K562 (cell line): ENCODE results near the gene DGKZ. TPM values are rescaled to one million over a fixed set of nuclear protein-coding genes. Genes with fewer than 3 reads are reported as not detected.

Source experiments
- ATAC-seq: fragments of 200-7000 bp; cut with Tn5 transposase; 3 replicates; pipeline ENCODE4 v1.9.1; 2020; ENCODE audit warnings: moderate library complexity
- BruUV-seq: library from RNA; stranded (reverse); fragments of 400-500 nt; replicated peaks from 2 replicates; lab custom pipeline; 2021; lab: Mats Ljungman, UMichigan
- CTCF ChIA-PET: fragments of 300-600 bp; formaldehyde crosslinking; extraction: SDS; loops from one replicate; lab custom pipeline; 2021; ENCODE audit warnings: low intra/inter-chr PET ratio; lab: Yijun Ruan, JAX
- POLR2A ChIA-PET: fragments of 300-600, 350-650 bp; sonication (Branson Sonifier 250); formaldehyde crosslinking; extraction: SDS; loops from one replicate; lab custom pipeline; 2021; ENCODE audit warnings: antibody characterized with exemption, inconsistent platforms; lab: Yijun Ruan, JAX
- DNase-seq, 4 experiments: peaks; one replicate each; pipeline versions ENCODE4 v3.0.0 to v3.0.0-alpha.2; 2011 to 2018; ENCODE audit warnings: low spot score in 3 of 4, mixed read lengths in 3 of 4; ENCODE audit errors: extremely low read depth in 1 of 4
- FAIRE-seq: peaks from 2 replicates; lab custom pipeline; 2011; peaks lifted over from hg19 to GRCh38; lab: Jason Lieb, UNC
- H2AFZ ChIP-seq: 2 replicates; pipeline ENCODE4 v1.6.0; 2011; ENCODE audit warnings: low read depth, low read length, control low read depth, inconsistent platforms
- H3K27ac ChIP-seq: fragments of 200-600 bp; 3 replicates; pipeline ENCODE4 v1.8.0; 2011; ENCODE audit warnings: low read depth, mild to moderate bottlenecking, control low read depth, inconsistent platforms, low read length, moderate library complexity, mixed read lengths; ENCODE audit errors: extremely low read depth
- H3K27me3 ChIP-seq, 2 experiments: fragments of 300-600 bp in 1 of 2; 2 replicates in 1 of 2; 3 replicates in 1 of 2; pipeline versions ENCODE4 v1.6.0 to v1.8.0; 2011; ENCODE audit warnings: inconsistent platforms in 2 of 2, low read length in 2 of 2, mild to moderate bottlenecking in 1 of 2, mixed read lengths in 1 of 2, moderate library complexity in 1 of 2; ENCODE audit not compliant: control insufficient read depth in 2 of 2, insufficient read depth in 2 of 2
- H3K36me3 ChIP-seq: fragments of 300-600 bp; 3 replicates; pipeline ENCODE4 v1.8.0; 2011; ENCODE audit warnings: mild to moderate bottlenecking, low read length, inconsistent platforms; ENCODE audit not compliant: control insufficient read depth, insufficient read depth
- H3K4me1 ChIP-seq, 2 experiments: fragments of 200-600 bp in 1 of 2; replicated peaks in 1 of 2; 2 replicates in 1 of 2; 3 replicates in 1 of 2; pipeline versions ENCODE4 v1.5.1 to v1.8.0; 2011; ENCODE audit warnings: inconsistent platforms in 2 of 2, low read length in 2 of 2, mild to moderate bottlenecking in 1 of 2, mixed read lengths in 1 of 2, moderate library complexity in 1 of 2; ENCODE audit not compliant: control insufficient read depth in 2 of 2, insufficient read depth in 2 of 2
- H3K4me2 ChIP-seq: 2 replicates; pipeline ENCODE4 v1.6.1; 2011; ENCODE audit warnings: low read length, control low read depth, inconsistent platforms, mixed read lengths; ENCODE audit not compliant: insufficient read depth
- H3K4me3 ChIP-seq: fragments of 200-600 bp; sonication (generic), shearing (Covaris generic); 2 replicates; pipeline ENCODE4 v1.5.1; 2016; ENCODE audit warnings: control low read depth, inconsistent platforms
- H3K79me2 ChIP-seq: fragments of 200-600 bp; 3 replicates; pipeline ENCODE4 v1.8.0; 2011; ENCODE audit warnings: low read length, inconsistent platforms; ENCODE audit not compliant: control insufficient read depth, insufficient read depth
- H3K9ac ChIP-seq, 2 experiments: 2 replicates each; pipeline versions ENCODE4 v1.6.0 to v1.6.1; 2011; ENCODE audit warnings: low read depth in 2 of 2, low read length in 2 of 2, control low read depth in 1 of 2, inconsistent platforms in 1 of 2, mild to moderate bottlenecking in 1 of 2, mixed read lengths in 1 of 2; ENCODE audit not compliant: insufficient read depth in 1 of 2
- H3K9me1 ChIP-seq: one replicate; pipeline ENCODE4 v1.6.0; 2011; ENCODE audit warnings: inconsistent platforms, mild to moderate bottlenecking, low read length, moderate library complexity; ENCODE audit not compliant: control insufficient read depth, insufficient read depth
- H3K9me3 ChIP-seq: replicated peaks from 2 replicates; pipeline ENCODE4 v1.5.1; 2011; ENCODE audit warnings: low read depth, low read length, inconsistent platforms; ENCODE audit not compliant: control insufficient read depth, insufficient read depth
- H4K20me1 ChIP-seq: replicated peaks from 2 replicates; pipeline ENCODE4 v1.6.1; 2011; ENCODE audit warnings: low read length, inconsistent platforms, mixed read lengths; ENCODE audit not compliant: control insufficient read depth, insufficient read depth
- CBX3 ChIP-seq, 2 experiments: IDR thresholded peaks; 1 replicate in 1 of 2; 2 replicates in 1 of 2; pipeline ENCODE4 v1.6.1; 2012; ENCODE audit warnings: inconsistent platforms in 2 of 2, low read length in 2 of 2, borderline replicate concordance in 1 of 2, control low read depth in 1 of 2
- NFIC ChIP-seq: fragments of 450-650 bp; IDR thresholded peaks from 2 replicates; pipeline ENCODE4 v1.6.1; 2017; ENCODE audit warnings: mild to moderate bottlenecking, inconsistent platforms
- POLR2AphosphoS2 ChIP-seq: IDR thresholded peaks from 2 replicates; pipeline ENCODE4 v1.6.1; 2012; ENCODE audit warnings: low read length, improper control_type of control experiment
- POLR2AphosphoS5 ChIP-seq: IDR thresholded peaks from 2 replicates; pipeline ENCODE4 v1.6.1; 2011; ENCODE audit warnings: mild to moderate bottlenecking, low read depth, low read length, moderate library complexity; ENCODE audit not compliant: control insufficient read depth, insufficient read depth
- TRIM24 ChIP-seq, 2 experiments: fragments of 450-650 bp; IDR thresholded peaks; 2 replicates each; pipeline ENCODE4 v1.6.1; 2016
- TRIM28 ChIP-seq: fragments of 450-650 bp; IDR thresholded peaks from 2 replicates; pipeline ENCODE4 v1.6.1; 2017
- ZBTB17 ChIP-seq: fragments of 450-650 bp; formaldehyde crosslinking; IDR thresholded peaks from 2 replicates; pipeline ENCODE4 v1.4.0; 2020; ENCODE audit warnings: mild to moderate bottlenecking
- ZNF212 ChIP-seq: fragments of 450-650 bp; formaldehyde crosslinking; IDR thresholded peaks from 2 replicates; pipeline ENCODE4 v1.4.0; 2020; ENCODE audit warnings: mild to moderate bottlenecking
- ZNF316 ChIP-seq: fragments of 450-650 bp; IDR thresholded peaks from 2 replicates; pipeline ENCODE4 v1.6.1; 2016
- WGBS: fragments of 100-300 bp; shearing (Covaris generic); methylation state at CpG from one replicate; pipeline ENCODE4 v1.1.6; 2016; ENCODE audit warnings: low coverage, mixed read lengths; ENCODE audit not compliant: insufficient coverage; ENCODE audit errors: missing lambda C conversion rate; 5-methylcytosine and 5-hydroxymethylcytosine counted together
- in situ Hi-C: fragments of 300-500 bp; cut with MboI; formaldehyde crosslinking; loops from 4 replicates; pipeline ENCODE4 v1.15.0; 2018; ENCODE audit warnings: inconsistent platforms, mixed read lengths
- intact Hi-C: fragments of 100-400 bp; cut with micrococcal nuclease; formaldehyde crosslinking; loops from 2 replicates; pipeline ENCODE4 v1.14.2; 2022
- polyA plus RNA-seq, 8 experiments: library from polyadenylated mRNA; depleted of rRNA in 4 of 8; stranded (reverse) in 5 of 8; unstranded in 3 of 8; fragments of >200 nt; fragmentation: Nextera tagmentation in 2 of 8; fragmentation: Illumina TruSeq in 1 of 8; extraction: Ambion mirVana in 2 of 8; extraction: Trizol in 1 of 8; gene quantifications; 2 replicates each; pipeline versions ENCODE4 v1.2.1 to v1.2.3, GENCODE V29; 2011 to 2014; ENCODE audit warnings: inconsistent platforms in 1 of 8, missing spikeins in 1 of 8
- total RNA-seq, 7 experiments: library from RNA; depleted of rRNA in 6 of 7; stranded (reverse); fragments of >200 nt in 6 of 7; fragmentation: Illumina TruSeq in 2 of 7; extraction: Trizol in 2 of 7; gene quantifications; 2 replicates each; pipeline versions ENCODE4 v1.2.1 to v1.2.3, GENCODE V29; 2011 to 2021; ENCODE audit warnings: low replicate concordance in 1 of 7
- TF ChIP-seq, protein P1 (sequence below): fragments of 450-650 bp; conservative IDR thresholded peaks from 2 replicates; pipeline ENCODE4 v1.6.1; 2016; ENCODE audit warnings: missing genetic modification characterization, low read depth, mild to moderate bottlenecking, missing compliant biosample characterization, moderate library complexity

DGKZ gene
- total and polyA plus RNA-seq, 9 of the 15 experiments (the other 6 are each of a cell fraction or from before 2014, with no cell fraction given): 0.51 to 100 (median 44.2) TPM

GRCh38 chr11:46377290-46377689 lies 30.0 kb downstream of the DGKZ start (continued):
- TF ChIP-seq, protein P1, sequence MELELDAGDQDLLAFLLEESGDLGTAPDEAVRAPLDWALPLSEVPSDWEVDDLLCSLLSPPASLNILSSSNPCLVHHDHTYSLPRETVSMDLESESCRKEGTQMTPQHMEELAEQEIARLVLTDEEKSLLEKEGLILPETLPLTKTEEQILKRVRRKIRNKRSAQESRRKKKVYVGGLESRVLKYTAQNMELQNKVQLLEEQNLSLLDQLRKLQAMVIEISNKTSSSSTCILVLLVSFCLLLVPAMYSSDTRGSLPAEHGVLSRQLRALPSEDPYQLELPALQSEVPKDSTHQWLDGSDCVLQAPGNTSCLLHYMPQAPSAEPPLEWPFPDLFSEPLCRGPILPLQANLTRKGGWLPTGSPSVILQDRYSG (tag): no peak

DNA sequence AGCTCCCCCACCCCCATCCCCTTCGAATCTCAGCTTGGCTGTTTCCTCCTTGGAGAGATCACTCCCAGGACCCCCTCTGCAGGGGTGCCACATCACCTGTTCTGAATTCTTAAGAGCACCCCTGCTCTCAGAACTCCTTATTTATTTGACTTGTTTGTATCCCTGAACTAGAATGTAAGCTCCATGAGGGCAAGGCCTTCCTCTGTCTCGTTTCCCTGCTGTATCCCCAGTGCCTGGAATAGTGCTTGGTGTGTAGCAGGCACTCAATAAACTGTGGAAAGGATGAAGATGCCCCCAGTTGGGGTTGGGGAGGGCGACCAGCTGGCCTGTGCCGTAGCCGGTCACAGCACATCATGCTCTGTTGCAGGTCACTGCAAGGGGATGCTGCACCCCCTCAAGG lies 30.6 kb downstream of the DGKZ start:
- H3K4me1 ChIP-seq: peaks cover 19 to 52% of the 10 kb centered on the region in 2 experiments
- TF ChIP-seq POLR2AphosphoS2: 0 out of 2 replicates have a peak, but pooled peaks have one; percentile 1
- TF ChIP-seq ZNF212: no peak
- no peak for TF ChIP-seq NFIC
- peak; percentile 90 for TF ChIP-seq ZNF316
- TF ChIP-seq TRIM24 (IDR thresholded peaks at IDR 0.05): 0 out of 4 replicates have a peak, but pooled peaks of 1 of the 2 experiments have one; percentile 25
- no peak for TF ChIP-seq POLR2AphosphoS5
- TF ChIP-seq TRIM28: peak; percentile 80
- peak in 1 of 2 experiments; percentile 32; a peak in 1 of 3 replicates for TF ChIP-seq CBX3 (IDR thresholded peaks at IDR 0.05; ENCODE audit: borderline replicate concordance in 1 of 2, low read length in 2 of 2)
- no peak for TF ChIP-seq ZBTB17 (CRISPR knock-in tag)
- TF ChIP-seq, all 486 proteins: peak for 5
- WGBS: 89% methylated on average over 5 of the region's 5 CpGs
- CTCF ChIA-PET: no interaction called here
- no peaks in the 10 kb centered on the region; the same call in 1 of the 2 replicates for H4K20me1 ChIP-seq
- intact Hi-C loops: no loop called here
- FAIRE-seq: no peak
- H3K4me3 ChIP-seq: no peak overlapping the region
- no peaks in the 10 kb centered on the region for H3K9me3 ChIP-seq
- H3K79me2 ChIP-seq: peaks cover 11% of the 10 kb centered on the region
- POLR2A ChIA-PET: interaction anchor here (0.7 to 1.1 kb wide), 3 partner anchors 14 to 273 kb away, joined by 3 to 7 read pairs (median 3); partner anchors contain the start of gene CHRM4
- no peak overlapping the region for H3K27ac ChIP-seq
- H2AFZ ChIP-seq: no peak overlapping the region
- no peak for DNase-seq
- no peak overlapping the region for H3K4me2 ChIP-seq
- H3K9me1 ChIP-seq: peaks cover 6% of the 10 kb centered on the region
- in situ Hi-C loops: no loop called here
- no peaks in the 10 kb centered on the region for H3K27me3 ChIP-seq
- ATAC-seq: no peak
- no peak overlapping the region for H3K9ac ChIP-seq
- no TSS peak for BruUV-seq
- H3K36me3 ChIP-seq: peaks cover 59% of the 10 kb centered on the region; the same call in 2 of the 3 replicates
